Breast epithelium (tissue), 4 donors: Measurements from ENCODE around the gene CYP26A1. TPM values are rescaled to one million over a fixed set of nuclear protein-coding genes. Genes with fewer than 3 reads are reported as not detected.

ENCODE experiments used
- DNase-seq, 2 donors: peaks; one replicate each; pipeline ENCODE4 v3.0.0-alpha.2; 2019; ENCODE audit warnings: low spot score in 2 of 2
- H3K27ac ChIP-seq, 2 donors: fragments of 200-600 bp; sonication (generic) in 1 of 2; one replicate each; pipeline ENCODE4 v1.5.1; 2016 to 2019; ENCODE audit warnings: mild to moderate bottlenecking in 1 of 2
- H3K27me3 ChIP-seq, 2 donors: fragments of 200-600 bp; sonication (generic) in 1 of 2; one replicate each; pipeline versions ENCODE4 v1.5.1 to v1.6.0; 2017 to 2019; ENCODE audit warnings: control low read depth in 1 of 2, mild to moderate bottlenecking in 1 of 2
- H3K36me3 ChIP-seq: fragments of 200-600 bp; one replicate; pipeline ENCODE4 v1.5.1; 2019
- H3K4me1 ChIP-seq, 2 donors: fragments of 200-600 bp; sonication (generic); one replicate each; pipeline ENCODE4 v1.5.1; 2016 to 2019; ENCODE audit warnings: control low read depth in 1 of 2
- H3K4me3 ChIP-seq, 3 donors: fragments of 200-600 bp; sonication (generic); 1 replicate in 2 of 3; 2 replicates in 1 of 3; pipeline ENCODE4 v1.5.1; 2016 to 2019; ENCODE audit warnings: mild to moderate bottlenecking in 3 of 3, moderate library complexity in 2 of 3
- H3K9me3 ChIP-seq, 2 donors: fragments of 200-600 bp; sonication (generic) in 1 of 2; one replicate each; pipeline ENCODE4 v1.5.1; 2016 to 2019; ENCODE audit warnings: control low read depth in 1 of 2
- CTCF ChIP-seq, 3 donors: fragments of 450-650 bp; IDR thresholded peaks; one replicate each; pipeline ENCODE4 v1.5.1; 2016 to 2017; ENCODE audit warnings: antibody characterized with exemption in 3 of 3, mild to moderate bottlenecking in 3 of 3, moderate library complexity in 3 of 3
- POLR2A ChIP-seq: fragments of 450-650 bp; IDR thresholded peaks from one replicate; pipeline ENCODE4 v1.6.1; 2016; ENCODE audit warnings: antibody characterized with exemption, mild to moderate bottlenecking, moderate library complexity
- POLR2AphosphoS5 ChIP-seq, 3 donors: sonication (generic); formaldehyde crosslinking; IDR thresholded peaks; one replicate each; pipeline ENCODE4 v1.6.1; 2017; ENCODE audit warnings: antibody characterized with exemption in 3 of 3
- intact Hi-C: fragments of 100-400 bp; cut with DNase I; formaldehyde crosslinking; loops from one replicate; pipeline ENCODE4 v1.15.1; 2023; ENCODE audit warnings: low total_unique reads
- total RNA-seq, 3 donors: library from RNA; depleted of rRNA; stranded (reverse); fragments of >200 nt; gene quantifications; one replicate each; pipeline ENCODE4 v1.1.0, GENCODE V29; 2016

CYP26A1 gene
- total RNA-seq, 3 donors from 2014 or later: 0.33 to 2.3 TPM; not detected in 1

GRCh38 chr10:93074597-93075368 lies 1.1 kb downstream of the CYP26A1 start:
- no peaks in the 10 kb centered on the region for H3K36me3 ChIP-seq
- no peak overlapping the region for H3K27ac ChIP-seq
- peaks cover 0 to 47% of the 10 kb centered on the region in 2 donors for H3K27me3 ChIP-seq
- TF ChIP-seq POLR2AphosphoS5 (IDR thresholded peaks at IDR 0.05) (no peak), POLR2A (no peak), CTCF (IDR thresholded peaks at IDR 0.05) (no peak)
- H3K4me1 ChIP-seq: peaks cover 6 to 12% of the 10 kb centered on the region in 2 donors
- peak in 1 of 2 donors; percentile 16 for DNase-seq
- no peaks in the 10 kb centered on the region for H3K9me3 ChIP-seq
- peak overlapping the region in 2 of 3 donors; percentile 54 to 65 for H3K4me3 ChIP-seq
- intact Hi-C loops: no loop called here

DNA sequence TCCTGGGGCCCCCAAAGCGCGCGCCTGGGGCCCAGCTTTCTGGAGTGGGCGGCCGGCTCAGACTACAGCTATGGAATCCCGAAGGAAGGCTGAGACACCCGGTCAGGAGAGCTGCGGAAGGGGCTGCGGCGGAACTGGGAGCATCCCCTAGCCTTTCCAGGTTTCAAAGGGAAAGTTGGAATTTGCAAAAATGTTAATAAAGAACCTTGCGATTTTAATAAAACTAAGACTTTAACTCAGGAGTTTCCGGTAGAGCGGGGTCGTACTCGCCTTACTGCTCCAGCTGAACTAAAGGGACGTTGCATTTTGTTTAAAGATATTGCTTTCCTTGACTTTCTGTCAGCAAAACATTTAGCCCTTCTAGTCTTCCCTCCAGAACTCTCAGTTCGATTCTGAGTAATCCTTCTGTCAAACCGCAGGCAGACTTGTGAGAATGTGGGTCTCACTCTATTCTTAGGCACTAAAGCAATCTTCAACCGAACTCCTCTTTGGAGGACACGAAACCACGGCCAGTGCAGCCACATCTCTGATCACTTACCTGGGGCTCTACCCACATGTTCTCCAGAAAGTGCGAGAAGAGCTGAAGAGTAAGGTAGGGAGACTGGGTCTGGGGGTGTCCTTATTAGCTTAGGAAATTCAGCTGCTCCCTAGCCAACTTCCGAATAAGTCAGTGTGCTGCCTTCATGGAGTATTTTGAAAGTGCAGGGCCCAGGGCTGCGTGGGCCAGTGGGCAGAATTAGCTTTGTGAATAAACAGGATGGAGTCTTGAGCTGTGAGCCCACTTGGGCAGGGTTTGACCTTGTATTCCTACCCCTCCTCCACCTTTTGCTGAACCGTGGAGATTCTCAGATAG lies 1.9 kb downstream of the CYP26A1 start:
- no peaks in the 10 kb centered on the region for H3K36me3 ChIP-seq
- H3K27me3 ChIP-seq: peaks cover 0 to 46% of the 10 kb centered on the region in 2 donors
- DNase-seq: peak in 1 of 2 donors; percentile 14
- H3K4me1 ChIP-seq: peaks cover 6 to 12% of the 10 kb centered on the region in 2 donors
- peak overlapping the region in 2 of 3 donors; percentile 54 to 65 for H3K4me3 ChIP-seq
- no peak for TF ChIP-seq POLR2A
- TF ChIP-seq CTCF (IDR thresholded peaks at IDR 0.05): no peak
- no peak for TF ChIP-seq POLR2AphosphoS5 (IDR thresholded peaks at IDR 0.05)
- H3K9me3 ChIP-seq: no peaks in the 10 kb centered on the region
- no peak overlapping the region for H3K27ac ChIP-seq
- intact Hi-C loops: no loop called here

- TF ChIP-seq CTCF (IDR thresholded peaks at IDR 0.05) (no peak), POLR2AphosphoS5 (IDR thresholded peaks at IDR 0.05) (no peak), POLR2A (no peak)
- intact Hi-C loops: no loop called here
- no peak for DNase-seq
- Histone ChIP-seq H3K36me3 (no peaks in the 10 kb centered on the region), H3K9me3 (no peaks in the 10 kb centered on the region), H3K27me3 (peaks cover 0 to 46% of the 10 kb centered on the region in 2 donors), H3K27ac (no peak overlapping the region), H3K4me1 (peaks cover 6 to 12% of the 10 kb centered on the region in 2 donors), H3K4me3 (no peak overlapping the region)
These were observed 3.2 kb downstream of the CYP26A1 start for GRCh38 chr10:93076871-93077270.

DNA sequence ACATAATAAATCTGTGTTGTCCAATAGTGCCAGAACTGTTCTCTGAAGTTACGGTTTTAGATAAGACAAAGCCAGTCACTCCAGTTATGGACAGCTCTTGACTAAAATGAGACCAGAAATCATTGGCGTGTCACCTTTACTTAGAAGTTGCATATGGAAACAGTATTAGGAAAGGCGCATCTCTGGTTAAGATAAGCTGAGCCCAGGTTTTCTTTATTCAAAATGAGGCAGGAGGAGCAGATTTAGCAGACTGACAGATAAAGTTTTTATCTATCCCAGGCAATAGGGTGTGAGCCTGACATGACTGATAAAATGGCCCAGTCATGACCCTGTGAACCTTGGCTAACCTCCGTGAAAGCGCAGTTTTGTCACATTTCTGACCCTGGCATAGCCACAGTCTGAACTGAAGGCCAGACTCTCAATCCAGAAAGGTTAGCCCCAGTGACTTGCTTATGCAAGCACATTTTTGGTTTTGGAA lies 4.2 kb downstream of the CYP26A1 start:
- Histone ChIP-seq H3K4me3 (no peak overlapping the region), H3K9me3 (no peaks in the 10 kb centered on the region), H3K4me1 (peaks cover 6 to 8% of the 10 kb centered on the region in 2 donors), H3K27ac (no peak overlapping the region), H3K27me3 (peaks cover 0 to 37% of the 10 kb centered on the region in 2 donors), H3K36me3 (no peaks in the 10 kb centered on the region)
- intact Hi-C loops: no loop called here
- TF ChIP-seq CTCF (IDR thresholded peaks at IDR 0.05): no peak
- DNase-seq: no peak
